ENCODE measurements around the gene POLR3C. TPM values are rescaled to one million over a fixed set of nuclear protein-coding genes. Genes with fewer than 3 reads are reported as not detected.
A peak's percentile ranks its signal among the peaks of the same experiment; 100 is the strongest.

Gene POLR3C
- total RNA-seq, 2 experiments from 2014 or later: 18.8 to 19.2 TPM

DNA sequence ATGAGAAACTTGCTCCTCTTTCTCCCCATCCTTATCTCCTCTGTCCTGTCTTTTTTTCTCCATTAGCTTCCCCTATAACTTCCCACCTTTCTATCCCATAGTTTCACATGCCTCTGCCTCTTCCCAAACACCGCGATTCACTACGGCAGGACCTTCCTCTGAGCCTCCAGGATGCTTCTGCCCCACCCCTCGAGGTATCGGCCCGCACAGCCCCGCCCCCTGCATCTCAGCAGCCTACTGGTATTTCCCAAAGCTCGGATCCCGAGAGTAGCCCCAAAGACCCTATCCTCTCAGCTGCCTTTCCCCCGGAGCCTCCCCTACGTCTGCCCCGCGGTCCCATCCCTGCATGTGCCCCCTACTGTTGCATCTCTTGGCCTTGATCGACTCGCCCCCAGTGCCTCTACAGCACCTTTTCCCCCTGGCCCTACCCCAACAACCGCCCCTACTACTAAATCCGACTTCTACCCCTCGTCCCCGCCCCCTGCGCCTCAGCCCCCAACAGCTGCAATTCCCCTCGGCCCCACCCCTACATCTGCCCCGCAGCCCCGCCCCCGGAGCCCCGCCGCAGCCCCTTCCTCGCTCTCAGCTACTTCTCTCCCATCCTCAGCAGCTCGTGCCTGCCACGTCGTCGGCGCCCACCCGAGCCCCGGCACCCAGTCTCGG, 34.4 kb downstream of the POLR3C start:
- peaks cover 9% of the 10 kb centered on the region for H3K4me1 Mint-ChIP-seq (ENCODE audit: low read depth)
- peaks cover 7% of the 10 kb centered on the region for H3K36me3 Mint-ChIP-seq (ENCODE audit: low read depth)
- peaks cover 2% of the 10 kb centered on the region for H3K9me3 Mint-ChIP-seq
- CTCF ChIA-PET: interaction anchor here (0.5 to 9.7 kb wide), 13 partner anchors 8 to 164 kb away, joined by 3 to 116 read pairs (median 4); partner anchors contain the start of genes ANKRD34A, HJV, LIX1L and NUDT17
- H3K27me3 Mint-ChIP-seq (ENCODE audit: low read depth): no peaks in the 10 kb centered on the region
- intact Hi-C loops (cut with micrococcal nuclease): loop anchor here (1.0 to 2.0 kb wide), 2 partner anchors 26 to 100 kb away; partner anchors contain the start of genes ANKRD35 and LIX1L
- H3K4me3 Mint-ChIP-seq: peak overlapping the region; percentile 87
- peak; percentile 66 for DNase-seq
- H3K27ac Mint-ChIP-seq: peak overlapping the region; percentile 75

DNA sequence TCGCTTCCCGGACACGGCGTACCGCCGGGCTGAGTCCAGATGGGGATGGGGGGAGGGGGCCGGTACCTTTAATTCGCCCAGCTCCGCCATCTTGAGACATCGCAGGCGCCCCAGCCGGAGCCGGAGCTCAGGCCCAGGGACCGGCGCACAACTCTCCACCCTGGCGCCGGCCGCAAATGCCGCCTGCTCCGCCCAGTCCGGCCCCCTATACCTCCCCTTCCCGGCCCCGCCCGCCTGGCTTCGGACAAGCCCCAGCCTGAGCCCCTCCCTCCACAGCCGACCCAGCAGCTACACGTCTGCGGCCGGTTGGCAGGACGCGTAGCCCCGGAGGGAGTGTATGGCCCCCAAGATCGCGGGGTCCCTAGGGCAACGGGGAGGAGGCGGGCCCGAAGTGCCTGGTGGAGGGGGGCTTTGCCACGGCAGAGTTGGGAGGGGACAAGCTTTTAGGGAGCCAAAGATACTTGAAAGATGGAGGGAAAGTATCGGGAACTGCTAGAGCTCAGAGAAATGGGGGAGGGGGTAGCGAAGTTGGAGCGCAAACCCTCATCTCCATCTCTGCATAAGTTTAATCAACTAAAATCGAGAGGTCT, 35.0 kb downstream of the POLR3C start, which contains the start of gene PIAS3:
Gene PIAS3 (minus strand): TSS at position 181 of the 590 bp plus-strand sequence. CDS start 91 bp downstream, at position 90.
- Mint-ChIP-seq H3K27ac (peak within 1 kb of the TSS; percentile 83), H3K9me3 (peaks cover 2% of the 10 kb centered on the region), H3K36me3 (ENCODE audit: low read depth) (peaks cover 6% of the 10 kb centered on the region), H3K4me3 (peak within 1 kb of the TSS; percentile 87), H3K4me1 (ENCODE audit: low read depth) (peaks cover 9% of the 10 kb centered on the region), H3K27me3 (ENCODE audit: low read depth) (no peaks in the 10 kb centered on the region)
- CTCF ChIA-PET: interaction anchor here (0.7 to 9.7 kb wide), 16 partner anchors 12 to 177 kb away, joined by 3 to 116 read pairs (median 4); partner anchors contain the start of genes ANKRD34A, HJV, LIX1L and NUDT17
- intact Hi-C loops (cut with micrococcal nuclease): loop anchor here (1.0 to 2.0 kb wide), 6 partner anchors 8 to 99 kb away; partner anchors contain the start of genes ANKRD35, LIX1L and PEX11B
- DNase-seq: peak; percentile 84

DNA sequence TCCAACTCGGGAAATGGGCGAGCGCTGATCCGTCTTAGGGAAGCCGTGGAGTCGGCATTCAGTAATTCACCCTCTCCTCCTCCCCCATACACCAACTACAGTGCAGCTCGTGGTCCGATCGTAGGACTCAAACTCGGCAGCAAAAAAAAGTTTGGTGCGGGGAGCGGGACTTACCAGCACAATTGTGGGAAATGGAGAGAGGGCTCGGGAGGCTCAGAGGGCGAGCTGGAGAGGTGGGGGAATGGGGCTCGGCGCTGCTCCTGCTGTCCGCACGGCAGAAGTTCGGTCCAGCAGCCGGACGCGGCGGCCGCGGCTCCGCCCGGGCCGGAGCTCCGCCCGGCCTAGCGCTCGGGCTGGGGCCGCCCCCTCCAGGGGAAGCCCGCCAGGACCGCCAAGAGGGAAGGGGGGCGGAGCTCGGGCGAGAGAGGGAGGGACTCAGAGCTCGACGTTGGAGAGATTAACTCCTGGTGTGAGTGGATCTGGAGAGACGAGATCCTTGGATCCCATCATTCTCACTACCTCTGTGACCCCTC, 35.6 kb downstream of the POLR3C start:
- peaks cover 3% of the 10 kb centered on the region for H3K36me3 Mint-ChIP-seq (ENCODE audit: low read depth)
- no peaks in the 10 kb centered on the region for H3K27me3 Mint-ChIP-seq (ENCODE audit: low read depth)
- peak overlapping the region; percentile 87 for H3K4me3 Mint-ChIP-seq
- peaks cover 2% of the 10 kb centered on the region for H3K9me3 Mint-ChIP-seq
- intact Hi-C loops (cut with micrococcal nuclease): loop anchor here (1.0 to 2.0 kb wide), 5 partner anchors 8 to 59 kb away; partner anchors contain the start of genes ANKRD35 and PEX11B
- CTCF ChIA-PET: interaction anchor here (0.7 to 9.7 kb wide), 14 partner anchors 10 to 176 kb away, joined by 3 to 116 read pairs (median 4); partner anchors contain the start of genes LIX1L and NUDT17
- peaks cover 9% of the 10 kb centered on the region for H3K4me1 Mint-ChIP-seq (ENCODE audit: low read depth)
- H3K27ac Mint-ChIP-seq: peak overlapping the region; percentile 83
- DNase-seq: peak; percentile 83

DNA sequence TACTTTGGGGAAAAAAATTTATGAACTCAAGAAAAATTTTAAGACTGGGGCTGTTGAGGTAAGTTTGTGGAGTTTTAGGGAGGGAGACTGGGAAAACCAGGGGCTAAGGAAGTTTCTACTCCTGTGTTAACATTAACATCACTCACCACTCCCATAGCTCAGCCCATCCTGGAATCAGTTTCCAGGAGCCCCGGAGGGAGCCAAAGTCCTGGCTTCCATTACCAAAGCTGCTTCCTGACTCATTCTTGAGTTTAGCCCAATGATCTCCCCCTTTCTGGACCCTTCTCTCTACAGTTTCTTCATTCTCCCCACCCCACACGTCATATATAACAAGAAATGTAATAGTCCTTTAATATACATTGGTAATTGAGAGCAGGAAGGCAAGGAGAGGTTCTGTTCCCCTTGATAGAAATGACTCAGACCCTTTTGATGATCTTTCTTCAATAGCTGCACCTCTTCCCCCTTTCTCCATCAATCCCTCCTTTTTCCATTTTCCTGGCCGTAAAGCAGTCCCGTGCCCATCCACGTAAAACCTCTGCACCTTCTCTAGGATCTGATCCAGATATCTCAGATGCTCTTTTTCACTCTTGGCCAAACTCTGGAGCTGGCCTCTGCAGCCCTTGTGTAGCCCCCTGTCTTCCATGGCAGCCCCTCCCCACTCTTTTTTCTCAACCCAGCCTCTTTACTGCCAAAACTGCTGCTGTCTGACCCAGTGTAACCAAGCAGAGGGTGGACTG, 39.5 kb downstream of the POLR3C start:
- Mint-ChIP-seq H3K36me3 (ENCODE audit: low read depth) (no peaks in the 10 kb centered on the region), H3K27me3 (ENCODE audit: low read depth) (no peaks in the 10 kb centered on the region), H3K9me3 (no peaks in the 10 kb centered on the region), H3K27ac (no peak overlapping the region), H3K4me1 (ENCODE audit: low read depth) (no peaks in the 10 kb centered on the region), H3K4me3 (no peak overlapping the region)
- CTCF ChIA-PET: interaction anchor here (9.7 kb wide), 1 partner anchor 16 kb away, joined by 116 read pairs; the partner anchor contains the start of gene NUDT17
- DNase-seq: no peak
- intact Hi-C loops (cut with micrococcal nuclease): loop anchor here (1.0 kb wide), 1 partner anchor 9 kb away; no protein-coding TSS in a partner anchor

DNA sequence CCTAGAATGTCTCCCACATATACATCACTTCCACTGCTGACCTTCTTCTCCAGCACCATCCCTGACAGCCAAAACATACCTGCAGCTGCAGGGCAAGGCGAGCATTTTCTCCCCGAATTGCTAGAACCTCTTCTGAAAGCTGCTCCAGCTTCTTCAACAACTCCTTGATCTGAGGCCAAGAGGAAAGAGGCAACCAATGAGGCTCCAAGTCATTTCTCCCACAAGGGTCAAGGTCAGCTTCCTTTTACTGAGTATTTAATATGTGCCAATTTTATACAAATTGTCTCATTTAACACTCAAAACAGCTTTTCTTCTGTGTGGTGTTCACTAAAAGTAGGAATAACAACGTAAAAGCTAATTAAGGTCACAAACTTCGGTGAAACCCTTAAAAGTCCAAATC, 44.2 kb downstream of the POLR3C start:
- intact Hi-C loops (cut with micrococcal nuclease): no loop called here
- Mint-ChIP-seq H3K27me3 (ENCODE audit: low read depth) (peaks cover 4% of the 10 kb centered on the region), H3K9me3 (no peaks in the 10 kb centered on the region), H3K27ac (no peak overlapping the region), H3K4me1 (ENCODE audit: low read depth) (peaks cover 14% of the 10 kb centered on the region), H3K4me3 (no peak overlapping the region), H3K36me3 (ENCODE audit: low read depth) (no peaks in the 10 kb centered on the region)
- CTCF ChIA-PET: interaction anchor here (0.6 to 1.3 kb wide), 4 partner anchors 24 to 159 kb away, joined by 3 to 4 read pairs (median 4); partner anchors contain the start of gene RBM8A
- DNase-seq: no peak

DNA sequence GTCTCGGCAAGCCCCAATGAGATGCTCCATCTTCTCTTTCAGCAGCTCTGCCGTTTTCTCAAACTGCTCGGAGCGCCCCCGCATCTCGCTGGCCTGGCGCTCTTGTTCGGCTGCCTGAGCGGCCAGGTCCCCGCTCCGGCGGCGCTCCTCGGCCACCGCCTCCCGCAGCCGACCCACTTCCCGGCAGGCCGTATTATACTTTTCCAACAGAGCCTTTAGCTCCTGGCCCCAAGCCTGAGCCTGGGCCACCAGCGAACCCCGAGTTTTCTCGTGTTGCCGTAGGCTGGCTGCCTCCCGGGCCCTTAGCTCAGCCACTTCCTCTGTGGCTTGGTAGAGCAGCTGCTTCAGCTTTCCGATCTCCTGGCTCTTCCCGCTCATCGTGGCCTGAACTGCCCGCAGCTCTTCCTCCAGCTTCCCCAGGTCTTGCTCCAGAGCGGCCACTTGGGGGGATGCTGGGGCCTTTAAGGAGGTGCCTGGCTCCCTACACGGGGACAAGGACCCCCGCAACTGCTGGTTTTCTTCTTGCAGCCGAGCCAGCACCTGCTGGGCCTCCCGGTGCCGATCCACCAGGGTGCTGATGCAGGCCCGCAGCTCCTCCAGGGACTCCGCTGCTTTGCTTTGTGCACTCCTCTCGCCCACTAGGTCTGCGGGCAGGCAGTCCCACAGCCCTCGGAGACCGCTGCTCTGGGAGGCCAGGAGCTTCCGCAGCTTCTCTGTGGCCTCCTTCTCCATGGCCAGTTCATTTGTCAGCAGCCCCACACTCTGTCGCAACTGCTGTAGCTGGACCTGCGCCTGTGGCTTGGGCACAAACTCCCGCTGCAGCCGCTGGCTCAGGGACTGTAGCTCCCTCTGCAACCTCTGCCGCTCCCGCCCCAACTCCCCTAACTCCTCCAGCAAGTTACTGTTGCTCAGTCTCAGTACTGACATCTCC, 48.3 kb downstream of the POLR3C start:
- no peaks in the 10 kb centered on the region for H3K36me3 Mint-ChIP-seq (ENCODE audit: low read depth)
- H3K27me3 Mint-ChIP-seq (ENCODE audit: low read depth): peaks cover 4% of the 10 kb centered on the region
- H3K27ac Mint-ChIP-seq: no peak overlapping the region
- H3K9me3 Mint-ChIP-seq: no peaks in the 10 kb centered on the region
- peak; percentile 47 for DNase-seq
- H3K4me1 Mint-ChIP-seq (ENCODE audit: low read depth): peaks cover 14% of the 10 kb centered on the region
- intact Hi-C loops (cut with micrococcal nuclease): loop anchor here (1.0 kb wide), 2 partner anchors 9 to 13 kb away; partner anchors contain the start of gene PIAS3
- CTCF ChIA-PET: interaction anchor here (0.5 to 3.4 kb wide), 12 partner anchors 8 to 135 kb away, joined by 3 to 37 read pairs (median 3); partner anchors contain the start of genes ANKRD35, ITGA10 and NUDT17
- peak overlapping the region; percentile 63 for H3K4me3 Mint-ChIP-seq

DNA sequence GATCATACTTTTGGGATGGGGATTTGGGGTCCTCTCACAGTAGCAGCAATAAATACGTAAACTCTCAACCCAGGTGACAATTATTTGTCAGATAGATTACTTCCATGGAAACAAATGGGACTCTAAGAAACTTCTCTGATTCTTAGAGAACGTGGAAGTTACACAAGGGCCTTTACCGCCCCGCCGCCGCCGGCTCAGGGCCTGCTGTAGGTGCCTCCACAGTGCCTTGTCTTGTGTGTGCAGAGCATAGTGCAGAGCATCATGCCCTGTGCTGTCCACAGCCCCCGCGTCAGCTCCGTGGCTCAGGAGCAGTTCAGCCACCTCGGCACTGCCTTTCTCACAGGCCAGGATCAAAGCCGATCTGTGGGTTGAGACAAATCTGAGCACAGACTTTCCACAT, 50.6 kb downstream of the POLR3C start:
- Mint-ChIP-seq H3K9me3 (no peaks in the 10 kb centered on the region), H3K36me3 (ENCODE audit: low read depth) (no peaks in the 10 kb centered on the region), H3K27ac (no peak overlapping the region), H3K4me3 (no peak overlapping the region), H3K27me3 (ENCODE audit: low read depth) (peaks cover 4% of the 10 kb centered on the region), H3K4me1 (ENCODE audit: low read depth) (peaks cover 14% of the 10 kb centered on the region)
- no peak for DNase-seq
- intact Hi-C loops (cut with micrococcal nuclease): no loop called here
- CTCF ChIA-PET: interaction anchor here (0.8 kb wide), 1 partner anchor 137 kb away, joined by 3 read pairs; no protein-coding TSS in a partner anchor

DNA sequence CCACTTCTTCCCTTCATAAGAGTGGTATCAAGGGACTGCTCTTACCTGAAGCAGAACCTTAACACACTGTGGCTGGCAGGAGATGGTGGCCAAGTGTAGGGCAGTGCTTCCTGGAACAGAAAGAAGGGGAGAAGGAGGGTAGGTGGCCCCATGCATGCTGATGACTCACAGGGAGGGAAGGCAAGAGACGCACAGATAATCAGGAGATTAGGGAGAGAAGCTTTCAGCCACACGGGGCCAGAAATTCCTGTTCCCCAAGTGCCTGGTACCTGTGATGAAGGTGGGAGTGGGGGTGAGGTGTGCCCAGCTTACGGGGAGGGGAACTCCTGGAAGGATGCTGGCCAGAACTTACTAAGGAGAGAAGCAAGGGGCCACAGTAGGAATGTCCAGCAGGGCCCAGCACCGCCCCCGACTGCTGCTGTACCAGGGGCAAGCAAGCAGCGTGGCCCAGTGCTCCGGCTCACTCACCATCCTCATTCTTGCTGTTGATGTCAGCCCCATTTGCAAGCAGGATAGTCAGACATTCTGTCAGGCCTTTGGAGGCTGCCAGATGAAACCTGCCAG, 54.0 kb downstream of the POLR3C start:
- H3K36me3 Mint-ChIP-seq (ENCODE audit: low read depth): no peaks in the 10 kb centered on the region
- intact Hi-C loops (cut with micrococcal nuclease): no loop called here
- CTCF ChIA-PET: interaction anchor here (1.5 to 6.2 kb wide), 2 partner anchors 32 to 154 kb away, joined by 4 to 38 read pairs; partner anchors contain the start of gene NUDT17

DNA sequence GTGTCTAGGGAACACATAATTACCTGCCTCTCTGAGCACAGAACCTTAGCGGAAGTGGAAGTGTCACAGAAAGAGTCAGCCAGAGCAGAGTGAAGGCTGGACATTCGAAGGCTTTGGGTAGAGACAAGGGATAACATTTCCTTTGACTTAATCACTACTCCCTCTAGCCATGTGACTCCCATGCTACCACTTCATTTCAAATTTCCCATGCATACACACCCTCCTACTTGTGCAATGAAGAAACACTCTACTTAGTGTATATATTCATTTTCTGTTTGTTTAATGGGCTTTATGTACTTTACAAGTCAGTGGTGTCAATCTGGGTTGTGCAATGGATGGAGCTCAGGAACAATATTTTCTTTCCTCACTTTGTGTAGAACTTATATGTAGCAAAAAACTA, 54.7 kb downstream of the POLR3C start:
- Mint-ChIP-seq H3K27me3 (ENCODE audit: low read depth) (peaks cover 7% of the 10 kb centered on the region), H3K27ac (no peak overlapping the region), H3K4me1 (ENCODE audit: low read depth) (no peaks in the 10 kb centered on the region), H3K9me3 (no peaks in the 10 kb centered on the region), H3K4me3 (no peak overlapping the region), H3K36me3 (ENCODE audit: low read depth) (no peaks in the 10 kb centered on the region)
- CTCF ChIA-PET: interaction anchor here (1.1 to 6.2 kb wide), 4 partner anchors 14 to 154 kb away, joined by 3 to 38 read pairs (median 14); partner anchors contain the start of gene NUDT17
- no peak for DNase-seq
- intact Hi-C loops (cut with micrococcal nuclease): no loop called here

More for the DNA sequence above, 54.0 kb downstream of the POLR3C start:
- DNase-seq: no peak
- no peaks in the 10 kb centered on the region for H3K9me3 Mint-ChIP-seq
- peaks cover 2% of the 10 kb centered on the region for H3K27me3 Mint-ChIP-seq (ENCODE audit: low read depth)
- H3K27ac Mint-ChIP-seq: no peak overlapping the region
- no peaks in the 10 kb centered on the region for H3K4me1 Mint-ChIP-seq (ENCODE audit: low read depth)
- H3K4me3 Mint-ChIP-seq: no peak overlapping the region

DNA sequence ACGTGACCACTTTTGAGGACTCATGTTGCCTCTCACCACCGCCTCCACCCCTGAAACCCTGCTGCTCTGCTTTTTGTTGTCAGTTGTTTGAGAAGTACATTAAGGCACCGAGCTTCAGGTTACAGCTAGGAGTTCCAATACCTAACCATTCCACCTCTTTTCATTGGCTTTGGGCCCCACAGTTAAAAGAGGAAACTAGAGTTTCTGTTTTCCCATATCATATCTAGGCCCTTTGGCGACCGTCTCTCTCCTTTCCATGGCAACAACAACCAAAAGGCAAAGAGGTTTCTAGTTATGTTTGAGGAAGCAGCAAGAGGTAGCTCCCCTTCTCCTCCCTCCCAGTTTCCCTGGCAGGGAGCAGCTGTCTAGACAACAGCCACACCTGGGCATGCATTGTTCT, 55.8 kb downstream of the POLR3C start:
- no peak overlapping the region for H3K27ac Mint-ChIP-seq
- no peak overlapping the region for H3K4me3 Mint-ChIP-seq
- intact Hi-C loops (cut with micrococcal nuclease): no loop called here

More for the DNA sequence above, 55.8 kb downstream of the POLR3C start:
- peaks cover 1% of the 10 kb centered on the region for H3K4me1 Mint-ChIP-seq (ENCODE audit: low read depth)
- CTCF ChIA-PET: interaction anchor here (1.1 to 6.2 kb wide), 3 partner anchors 13 to 34 kb away, joined by 3 to 38 read pairs (median 23); partner anchors contain the start of gene NUDT17
- H3K36me3 Mint-ChIP-seq (ENCODE audit: low read depth): no peaks in the 10 kb centered on the region
- peaks cover 12% of the 10 kb centered on the region for H3K27me3 Mint-ChIP-seq (ENCODE audit: low read depth)
- DNase-seq: no peak
- H3K9me3 Mint-ChIP-seq: no peaks in the 10 kb centered on the region

Data from activated naive CD4-positive, alpha-beta T cell treated with anti-CD3 and anti-CD28 coated beads for 36 hours (primary cell).